HepG2 (cell line): ENCODE results near the gene SPOP. TPM values are rescaled to one million over a fixed set of nuclear protein-coding genes. Genes with fewer than 3 reads are reported as not detected.
A peak's percentile ranks its signal among the peaks of the same experiment; 100 is the strongest.

Source experiments
- ELF4 ChIP-seq: sonication (generic); formaldehyde crosslinking; IDR thresholded peaks from 2 replicates; pipeline ENCODE4 v1.5.0; 2020; ENCODE audit warnings: missing genetic modification reagents, mild to moderate bottlenecking, moderate library complexity, borderline replicate concordance
- ETV5 ChIP-seq: IDR thresholded peaks from 2 replicates; pipeline ENCODE4 v1.6.1; 2018; ENCODE audit warnings: missing biosample characterization, missing genetic modification reagents, inconsistent platforms, borderline replicate concordance
- JDP2 ChIP-seq: sonication (generic); formaldehyde crosslinking; IDR thresholded peaks from 2 replicates; pipeline ENCODE4 v1.8.1; 2022; ENCODE audit warnings: missing genetic modification reagents, borderline replicate concordance
- KLF15 ChIP-seq: sonication (generic); formaldehyde crosslinking; IDR thresholded peaks from 2 replicates; pipeline ENCODE4 v1.8.1; 2023; ENCODE audit warnings: borderline replicate concordance, mild to moderate bottlenecking, inconsistent platforms, missing genetic modification reagents, mixed read lengths
- NCOA1 ChIP-seq: sonication (generic); formaldehyde crosslinking; IDR thresholded peaks from 2 replicates; pipeline ENCODE4 v1.9.0; 2021; ENCODE audit warnings: missing genetic modification reagents
- STAG1 ChIP-seq: sonication (generic); formaldehyde crosslinking; IDR thresholded peaks from 2 replicates; pipeline ENCODE4 v1.4.0; 2020; ENCODE audit warnings: missing genetic modification reagents
- TCF12 ChIP-seq, 2 experiments: fragments of 450-650 bp in 1 of 2; sonication (generic) in 1 of 2; formaldehyde crosslinking in 1 of 2; IDR thresholded peaks; 2 replicates each; pipeline versions ENCODE4 v1.6.1 to v1.8.0; 2017 to 2022; ENCODE audit warnings: antibody characterized with exemption in 1 of 2, mild to moderate bottlenecking in 1 of 2, missing genetic modification reagents in 1 of 2, moderate library complexity in 1 of 2
- ZNF230 ChIP-seq: sonication (generic); formaldehyde crosslinking; IDR thresholded peaks from 2 replicates; pipeline ENCODE4 v1.4.0; 2020; ENCODE audit warnings: mild to moderate bottlenecking, missing genetic modification reagents
- ZNF253 ChIP-seq: sonication (generic); formaldehyde crosslinking; IDR thresholded peaks from 2 replicates; pipeline ENCODE4 v1.8.0; 2022; ENCODE audit warnings: mild to moderate bottlenecking, missing genetic modification reagents, borderline replicate concordance
- ZNF432 ChIP-seq: sonication (generic); formaldehyde crosslinking; IDR thresholded peaks from 2 replicates; pipeline ENCODE4 v1.5.0; 2020; ENCODE audit warnings: missing genetic modification reagents, mild to moderate bottlenecking, borderline replicate concordance
- ZNF614 ChIP-seq: IDR thresholded peaks from 2 replicates; pipeline ENCODE4 v1.6.1; 2018; ENCODE audit warnings: missing biosample characterization, missing genetic modification reagents, inconsistent platforms, borderline replicate concordance
- ZNF672 ChIP-seq: sonication (generic); formaldehyde crosslinking; IDR thresholded peaks from 2 replicates; pipeline ENCODE4 v1.8.1; 2022; ENCODE audit warnings: missing genetic modification reagents
- ZNF788 ChIP-seq: sonication (generic); formaldehyde crosslinking; IDR thresholded peaks from 2 replicates; pipeline ENCODE4 v1.5.0; 2020; ENCODE audit warnings: mild to moderate bottlenecking, missing genetic modification reagents, borderline replicate concordance
- ZSCAN20 ChIP-seq: sonication (generic); formaldehyde crosslinking; IDR thresholded peaks from 2 replicates; pipeline ENCODE4 v1.4.0; 2020; ENCODE audit warnings: missing genetic modification reagents, mild to moderate bottlenecking, borderline replicate concordance
- polyA plus RNA-seq, 8 experiments: library from polyadenylated mRNA; depleted of rRNA in 3 of 8; stranded (reverse) in 7 of 8; unstranded in 1 of 8; fragments of >200 nt; fragmentation: Illumina TruSeq in 4 of 8; extraction: Trizol in 4 of 8; gene quantifications; 2 replicates each; pipeline versions ENCODE4 v1.2.1 to v1.2.3, GENCODE V29; 2011 to 2016; ENCODE audit warnings: low read depth in 4 of 8, missing spikeins in 1 of 8, mixed read lengths in 1 of 8; ENCODE audit not compliant: insufficient read depth in 1 of 8
- total RNA-seq, 5 experiments: library from RNA; depleted of rRNA; stranded (reverse); fragments of >200 nt; fragmentation: Illumina TruSeq; extraction: Trizol; gene quantifications; 2 replicates each; pipeline ENCODE4 v1.2.3, GENCODE V29; 2016; ENCODE audit warnings: low read depth in 1 of 5
- TF ChIP-seq, protein P1 (sequence below): sonication (generic); formaldehyde crosslinking; IDR thresholded peaks from 2 replicates; pipeline ENCODE4 v1.4.0; 2020; ENCODE audit warnings: mild to moderate bottlenecking, missing genetic modification reagents
- TF ChIP-seq, protein P2 (sequence below): sonication (generic); formaldehyde crosslinking; IDR thresholded peaks from 2 replicates; pipeline ENCODE4 v1.5.1; 2020; ENCODE audit warnings: missing genetic modification reagents, mild to moderate bottlenecking, borderline replicate concordance
- TF ChIP-seq, protein P3 (sequence below): sonication (generic); formaldehyde crosslinking; IDR thresholded peaks from 2 replicates; pipeline ENCODE4 v1.4.0; 2020; ENCODE audit warnings: mild to moderate bottlenecking, missing genetic modification reagents
- TF ChIP-seq, protein P4 (sequence below): sonication (generic); formaldehyde crosslinking; IDR thresholded peaks from 2 replicates; pipeline ENCODE4 v1.4.0; 2020; ENCODE audit warnings: missing genetic modification reagents
- TF ChIP-seq, protein P5 (sequence below): IDR thresholded peaks from 2 replicates; pipeline ENCODE4 v1.6.1; 2016; ENCODE audit warnings: missing biosample characterization, missing genetic modification reagents, low read depth
- TF ChIP-seq, protein P6 (sequence below): sonication (generic); formaldehyde crosslinking; IDR thresholded peaks from 2 replicates; pipeline ENCODE4 v1.5.1; 2020; ENCODE audit warnings: missing genetic modification reagents, mild to moderate bottlenecking, borderline replicate concordance
- TF ChIP-seq, protein P7 (sequence below): sonication (generic); formaldehyde crosslinking; IDR thresholded peaks from 2 replicates; pipeline ENCODE4 v1.4.0; 2020; ENCODE audit warnings: missing genetic modification reagents, low read depth, mild to moderate bottlenecking, borderline replicate concordance

SPOP gene
- total and polyA plus RNA-seq, 2 of the 13 experiments (the other 11 are each of a cell fraction or from before 2014, with no cell fraction given) = 52.8 to 60.8 TPM

DNA sequence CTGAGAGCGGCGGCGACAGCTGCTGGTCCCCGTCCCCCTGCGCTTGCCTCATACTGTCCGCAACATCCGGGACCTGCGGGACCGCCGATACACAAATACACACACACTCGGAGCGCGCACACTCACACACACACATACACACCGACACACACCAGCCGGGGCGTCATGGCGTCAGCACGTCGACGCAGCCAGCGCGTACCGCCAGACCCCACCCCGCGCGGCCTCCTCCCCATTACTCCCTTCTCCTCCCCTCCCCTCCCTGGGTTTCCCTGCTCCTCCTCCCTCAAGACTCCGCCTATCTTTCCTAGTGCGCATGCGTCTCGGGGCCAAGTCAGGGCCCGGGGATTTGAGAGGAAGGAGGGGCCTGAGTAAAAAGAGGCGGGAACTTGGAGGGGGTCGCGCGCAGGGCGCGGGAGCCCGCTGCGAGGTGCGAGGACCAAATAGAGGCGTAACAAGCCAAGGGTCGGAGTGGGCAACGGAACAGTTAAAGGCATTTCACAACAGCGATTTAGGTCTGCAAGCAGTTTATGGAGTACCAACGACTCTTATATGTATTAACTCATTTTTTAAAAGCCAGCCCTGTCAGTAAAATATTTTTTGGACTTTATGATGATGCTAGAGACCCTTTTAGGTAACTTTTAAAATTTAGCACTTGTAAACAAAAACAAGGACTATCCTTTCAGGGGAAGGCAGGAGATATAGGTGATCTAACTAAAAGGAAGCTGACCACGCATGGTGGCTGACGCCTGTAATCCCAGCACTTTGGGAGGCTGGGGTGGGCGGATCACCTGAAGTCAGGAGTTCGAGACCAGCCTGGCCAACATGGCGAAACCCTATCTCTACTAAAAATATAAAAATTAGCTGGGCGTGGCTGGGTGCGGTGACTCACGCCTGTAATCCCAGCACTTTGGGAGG lies at the start of gene SPOP (continued):
- TF ChIP-seq TCF12 (IDR thresholded peaks at IDR 0.05) = no peak
- TF ChIP-seq TCF12 (CRISPR knock-in tag; IDR thresholded peaks at IDR 0.05) = no peak
- TF ChIP-seq ZSCAN20 = peak; percentile 96
- TF ChIP-seq ETV5 (CRISPR knock-in tag) = peak; percentile 80
- TF ChIP-seq, protein P1, sequence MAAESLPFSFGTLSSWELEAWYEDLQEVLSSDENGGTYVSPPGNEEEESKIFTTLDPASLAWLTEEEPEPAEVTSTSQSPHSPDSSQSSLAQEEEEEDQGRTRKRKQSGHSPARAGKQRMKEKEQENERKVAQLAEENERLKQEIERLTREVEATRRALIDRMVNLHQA (CRISPR knock-in tag) = 0 out of 2 replicates have a peak, but pooled peaks have one; percentile 88
- TF ChIP-seq, protein P2, sequence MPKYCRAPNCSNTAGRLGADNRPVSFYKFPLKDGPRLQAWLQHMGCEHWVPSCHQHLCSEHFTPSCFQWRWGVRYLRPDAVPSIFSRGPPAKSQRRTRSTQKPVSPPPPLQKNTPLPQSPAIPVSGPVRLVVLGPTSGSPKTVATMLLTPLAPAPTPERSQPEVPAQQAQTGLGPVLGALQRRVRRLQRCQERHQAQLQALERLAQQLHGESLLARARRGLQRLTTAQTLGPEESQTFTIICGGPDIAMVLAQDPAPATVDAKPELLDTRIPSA (CRISPR knock-in tag) = no peak; the same call in 1 of the 2 replicates
- TF ChIP-seq, protein P3, sequence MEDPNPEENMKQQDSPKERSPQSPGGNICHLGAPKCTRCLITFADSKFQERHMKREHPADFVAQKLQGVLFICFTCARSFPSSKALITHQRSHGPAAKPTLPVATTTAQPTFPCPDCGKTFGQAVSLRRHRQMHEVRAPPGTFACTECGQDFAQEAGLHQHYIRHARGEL (CRISPR knock-in tag) = peak; percentile 93; the same call in 1 of the 2 replicates
- peak; percentile 99 for TF ChIP-seq ZNF253 (CRISPR knock-in tag)
- peak; percentile 49; the same call in 1 of the 2 replicates for TF ChIP-seq ZNF614 (CRISPR knock-in tag)
- TF ChIP-seq, protein P4, sequence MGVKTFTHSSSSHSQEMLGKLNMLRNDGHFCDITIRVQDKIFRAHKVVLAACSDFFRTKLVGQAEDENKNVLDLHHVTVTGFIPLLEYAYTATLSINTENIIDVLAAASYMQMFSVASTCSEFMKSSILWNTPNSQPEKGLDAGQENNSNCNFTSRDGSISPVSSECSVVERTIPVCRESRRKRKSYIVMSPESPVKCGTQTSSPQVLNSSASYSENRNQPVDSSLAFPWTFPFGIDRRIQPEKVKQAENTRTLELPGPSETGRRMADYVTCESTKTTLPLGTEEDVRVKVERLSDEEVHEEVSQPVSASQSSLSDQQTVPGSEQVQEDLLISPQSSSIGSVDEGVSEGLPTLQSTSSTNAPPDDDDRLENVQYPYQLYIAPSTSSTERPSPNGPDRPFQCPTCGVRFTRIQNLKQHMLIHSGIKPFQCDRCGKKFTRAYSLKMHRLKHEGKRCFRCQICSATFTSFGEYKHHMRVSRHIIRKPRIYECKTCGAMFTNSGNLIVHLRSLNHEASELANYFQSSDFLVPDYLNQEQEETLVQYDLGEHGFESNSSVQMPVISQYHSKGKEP (CRISPR knock-in tag) = peak; percentile 69; the same call in 1 of the 2 replicates
- TF ChIP-seq NCOA1 (CRISPR knock-in tag) = 0 out of 2 replicates have a peak, but pooled peaks have one; percentile 47
- TF ChIP-seq ZNF788 = peak; percentile 98
- TF ChIP-seq ZNF230 (CRISPR knock-in tag) = peak; percentile 99
- TF ChIP-seq, protein P5, sequence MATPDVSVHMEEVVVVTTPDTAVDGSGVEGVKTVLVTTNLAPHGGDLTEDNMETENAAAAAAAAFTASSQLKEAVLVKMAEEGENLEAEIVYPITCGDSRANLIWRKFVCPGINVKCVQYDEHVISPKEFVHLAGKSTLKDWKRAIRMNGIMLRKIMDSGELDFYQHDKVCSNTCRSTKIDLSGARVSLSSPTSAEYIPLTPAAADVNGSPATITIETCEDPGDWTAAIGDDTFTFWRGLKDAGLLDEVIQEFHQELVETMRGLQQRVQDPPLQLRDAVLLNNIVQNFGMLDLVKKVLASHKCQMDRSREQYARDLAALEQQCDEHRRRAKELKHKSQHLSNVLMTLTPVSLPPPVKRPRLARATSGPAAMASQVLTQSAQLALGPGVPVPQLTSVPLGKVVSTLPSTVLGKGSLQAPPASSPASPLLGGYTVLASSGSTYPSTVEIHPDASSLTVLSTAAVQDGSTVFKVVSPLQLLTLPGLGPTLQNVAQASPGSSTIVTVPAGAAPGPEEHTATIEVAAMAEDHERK = peak; percentile 99
- TF ChIP-seq, protein P6, sequence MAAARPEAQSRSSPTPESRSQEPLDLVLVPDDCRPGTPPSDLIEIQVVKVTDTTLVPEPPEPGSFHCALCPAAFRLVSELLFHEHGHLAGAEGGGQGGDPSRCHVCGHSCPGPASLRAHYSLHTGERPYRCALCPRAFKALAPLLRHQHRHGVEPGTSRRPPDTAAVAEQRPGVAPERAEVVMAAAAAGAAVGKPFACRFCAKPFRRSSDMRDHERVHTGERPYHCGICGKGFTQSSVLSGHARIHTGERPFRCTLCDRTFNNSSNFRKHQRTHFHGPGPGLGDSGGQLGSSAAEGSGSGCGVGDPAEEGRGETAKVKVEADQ (CRISPR knock-in tag) = peak; percentile 99
- TF ChIP-seq ZNF672 (CRISPR knock-in tag) = no peak; the same call in 1 of the 2 replicates
- TF ChIP-seq ELF4 (CRISPR knock-in tag) = peak; percentile 95
- no peak for TF ChIP-seq ZNF432 (CRISPR knock-in tag)
- TF ChIP-seq JDP2 = peak; percentile 82
- TF ChIP-seq, protein P7, sequence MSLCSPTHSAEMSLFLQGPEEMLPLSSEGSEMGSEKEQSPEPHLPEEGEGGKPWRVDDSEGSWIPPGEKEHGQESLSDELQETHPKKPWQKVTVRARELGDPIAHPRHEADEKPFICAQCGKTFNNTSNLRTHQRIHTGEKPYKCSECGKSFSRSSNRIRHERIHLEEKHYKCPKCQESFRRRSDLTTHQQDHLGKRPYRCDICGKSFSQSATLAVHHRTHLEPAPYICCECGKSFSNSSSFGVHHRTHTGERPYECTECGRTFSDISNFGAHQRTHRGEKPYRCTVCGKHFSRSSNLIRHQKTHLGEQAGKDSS (CRISPR knock-in tag) = 0 out of 2 replicates have a peak, but pooled peaks have one; percentile 30
- TF ChIP-seq STAG1 = no peak
- TF ChIP-seq KLF15 (CRISPR knock-in tag) = peak; percentile 97; the same call in 1 of the 2 replicates
